LNCAP (cell line): ENCODE results near the gene EZR.

Experiments
- CTCF ChIP-seq: fragments of 450-650 bp; IDR thresholded peaks from 2 replicates; pipeline ENCODE4 v1.5.1; 2017; ENCODE audit warnings: mild to moderate bottlenecking

The EZR gene

GRCh38 chr6:158839796-158840195 lies 20.6 kb upstream of the EZR start:
- TF ChIP-seq CTCF, result no peak

GRCh38 chr6:158837684-158838625 lies 18.8 kb upstream of the EZR start:
- TF ChIP-seq CTCF, result no peak

GRCh38 chr6:158836625-158837311 lies 17.6 kb upstream of the EZR start:
- no peak for TF ChIP-seq CTCF

- no peak for TF ChIP-seq CTCF
These were observed 16.6 kb upstream of the EZR start for GRCh38 chr6:158835616-158836221.

- TF ChIP-seq CTCF, result no peak
These were observed 15.7 kb upstream of the EZR start for GRCh38 chr6:158834675-158835385.

GRCh38 chr6:158832026-158832425 lies 12.9 kb upstream of the EZR start:
- no peak for TF ChIP-seq CTCF

GRCh38 chr6:158831571-158831970 lies 12.4 kb upstream of the EZR start:
- TF ChIP-seq CTCF, result no peak
